Endometrial microvascular endothelial cells (primary cell): ENCODE data around the gene GSDME. TPM values are rescaled to one million over a fixed set of nuclear protein-coding genes. Genes with fewer than 3 reads are reported as not detected.

Source experiments
- in situ Hi-C: cut with HindIII; loops from 2 replicates; pipeline ENCODE4 v1.10.0; 2017; ENCODE audit warnings: low sequenced_read_pairs, low pct_unique_long_range_greater_than_20kb; ENCODE audit errors: inconsistent ontology term
- total RNA-seq: library from RNA; depleted of rRNA; stranded (reverse); fragments of >200 nt; gene quantifications from one replicate; pipeline ENCODE4 v1.2.3, GENCODE V29; 2015; ENCODE audit errors: inconsistent ontology term

GSDME gene
- total RNA-seq, 1 donor from 2014 or later = 46.1 TPM

GRCh38 chr7:24778543-24779282, 21.4 kb upstream of the GSDME start:
- in situ Hi-C loops = no loop called here

GRCh38 chr7:24777806-24778205, 20.5 kb upstream of the GSDME start:
- in situ Hi-C loops = no loop called here

DNA sequence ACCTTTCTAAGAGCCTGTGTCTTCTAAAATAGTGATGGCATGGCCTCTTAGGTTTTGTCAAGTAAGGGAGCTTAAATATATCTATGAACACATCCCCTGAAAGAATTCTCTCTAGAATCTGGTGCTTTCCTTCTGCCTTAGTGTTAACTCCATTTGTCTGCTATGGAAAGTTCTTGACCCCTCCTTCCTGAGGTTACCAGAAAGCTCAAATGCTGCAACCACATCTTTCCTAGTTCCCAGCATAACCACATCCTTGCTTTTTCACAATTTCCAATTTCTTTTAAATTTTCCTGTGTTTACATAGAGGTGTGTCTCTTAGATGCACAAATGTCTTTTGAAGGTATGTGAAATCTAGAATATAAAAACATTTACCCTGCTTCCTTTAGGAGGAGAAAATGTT, 16.4 kb upstream of the GSDME start:
- in situ Hi-C loops = no loop called here

DNA sequence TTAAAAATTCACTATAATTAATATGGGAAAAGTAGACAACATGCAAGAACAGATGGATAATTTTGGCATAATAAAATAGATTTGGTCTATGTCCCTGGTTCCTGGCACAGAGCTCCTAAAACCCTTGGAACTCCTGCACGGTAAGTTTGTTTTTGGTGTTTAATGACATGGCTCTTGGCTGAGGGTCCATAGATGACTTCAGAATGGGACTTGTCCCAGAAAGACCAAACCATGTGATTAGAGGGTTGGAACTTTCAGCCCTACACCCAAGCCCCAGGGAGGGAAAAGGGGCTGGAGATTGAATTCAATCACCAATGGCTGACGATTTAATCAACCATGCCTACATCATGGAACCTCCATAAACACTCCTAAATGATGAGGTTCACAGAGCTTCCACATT, 12.6 kb upstream of the GSDME start:
- in situ Hi-C loops = no loop called here

DNA sequence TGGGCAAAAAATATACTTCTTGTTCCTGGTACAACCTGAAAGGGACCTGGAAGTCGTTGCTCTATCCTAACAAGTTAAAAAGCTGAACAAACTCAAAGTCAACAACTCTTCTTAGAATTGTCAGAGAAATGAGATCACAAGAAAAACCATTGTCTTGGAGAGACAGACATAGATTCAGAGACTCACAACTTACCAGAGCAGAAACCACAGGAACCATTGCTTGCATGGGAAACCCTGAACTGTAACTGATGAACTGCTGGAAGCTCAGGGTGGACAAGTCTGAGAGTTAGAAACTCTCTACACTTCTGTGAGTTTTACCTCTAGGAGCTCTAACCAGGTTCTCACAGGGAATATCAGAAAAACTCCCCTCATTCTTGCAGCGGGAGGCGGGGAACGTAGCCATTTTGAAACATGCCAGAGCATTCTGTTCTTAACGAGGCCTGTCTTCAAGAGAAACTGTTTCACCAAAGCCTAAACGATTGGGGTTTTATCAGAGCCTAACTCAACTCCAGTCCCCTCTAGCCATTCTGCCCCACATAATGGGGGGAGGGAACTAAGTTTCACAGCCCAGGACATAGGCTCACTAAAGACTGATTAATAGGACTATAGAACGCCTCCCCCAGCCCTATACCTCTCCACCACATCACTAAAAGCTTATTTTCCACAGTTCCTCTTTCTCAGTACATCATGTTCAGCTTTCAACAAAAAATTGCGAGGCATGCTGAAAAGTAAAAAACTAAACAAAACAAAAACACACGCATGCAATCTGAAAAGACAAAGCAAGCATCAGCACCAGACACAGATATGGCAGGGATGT, 12.0 kb upstream of the GSDME start:
- in situ Hi-C loops = no loop called here

DNA sequence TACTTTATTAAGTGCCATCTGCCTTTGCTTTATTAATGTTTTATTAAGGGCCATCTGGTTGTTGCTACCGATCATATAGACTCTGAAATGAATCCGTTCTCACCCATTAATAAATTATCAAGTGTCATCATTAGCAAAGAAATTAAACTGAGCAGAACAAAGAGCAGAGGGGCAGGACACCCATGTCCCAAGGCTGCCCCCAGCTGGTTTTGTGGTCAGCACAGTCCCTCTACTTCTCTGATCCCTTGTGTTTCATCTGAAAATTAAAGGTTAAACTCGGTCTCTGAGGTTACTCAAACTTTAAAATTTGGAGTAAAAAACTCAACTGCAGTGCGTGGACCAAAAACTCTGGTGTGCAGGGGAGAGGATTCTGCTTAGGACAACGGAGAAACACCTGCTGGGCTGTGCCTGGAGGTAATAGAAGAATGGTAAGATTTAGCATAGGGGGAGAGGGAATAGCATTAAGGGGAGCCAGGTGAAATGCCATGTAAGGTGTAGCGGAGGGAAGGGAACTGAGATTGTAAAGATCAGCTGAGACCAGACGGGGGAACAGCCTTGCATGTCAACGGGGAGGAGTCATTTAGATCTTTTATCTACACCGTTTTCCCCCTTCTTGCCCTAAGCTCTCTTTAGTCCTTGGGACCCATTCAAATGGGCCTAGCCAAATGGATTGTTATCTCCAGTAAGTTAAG, 10.8 kb upstream of the GSDME start:
- in situ Hi-C loops = no loop called here

DNA sequence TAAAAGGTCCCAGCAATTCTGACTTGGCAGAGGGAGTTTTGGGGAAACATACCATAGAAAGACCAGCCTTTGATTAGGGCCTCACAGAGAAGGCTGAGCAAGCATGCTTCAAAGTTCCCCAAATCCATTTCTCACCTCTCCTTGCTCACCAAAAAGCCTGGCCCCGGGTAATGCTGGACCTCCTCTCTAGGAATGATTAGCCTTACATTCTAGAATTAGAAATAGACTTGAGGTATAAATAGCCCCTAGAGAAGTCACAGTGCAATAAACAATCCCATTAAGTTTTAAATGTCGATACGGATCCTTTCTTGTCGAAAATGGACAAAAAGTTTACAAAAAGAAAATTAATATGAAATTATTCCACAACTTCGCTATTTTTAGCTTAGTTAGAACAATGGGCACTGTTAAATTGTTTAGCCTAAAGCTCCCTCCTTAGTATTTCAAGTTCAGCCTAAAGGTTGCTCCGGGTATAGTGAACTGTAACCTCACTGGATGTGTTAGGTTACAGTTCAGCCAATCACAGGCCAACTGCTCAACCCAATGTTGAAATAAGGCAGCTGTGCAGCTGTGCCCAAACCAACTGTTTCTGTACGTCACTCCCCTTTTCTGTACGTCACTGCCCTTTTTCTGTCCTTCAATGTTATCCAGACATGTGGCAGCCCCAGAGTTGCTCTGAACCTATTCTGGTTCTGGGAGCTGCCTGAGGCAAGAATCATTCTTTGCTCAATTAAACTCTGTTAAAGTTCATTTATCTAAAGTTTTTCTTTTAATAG, 7.9 kb upstream of the GSDME start:
- in situ Hi-C loops = no loop called here

DNA sequence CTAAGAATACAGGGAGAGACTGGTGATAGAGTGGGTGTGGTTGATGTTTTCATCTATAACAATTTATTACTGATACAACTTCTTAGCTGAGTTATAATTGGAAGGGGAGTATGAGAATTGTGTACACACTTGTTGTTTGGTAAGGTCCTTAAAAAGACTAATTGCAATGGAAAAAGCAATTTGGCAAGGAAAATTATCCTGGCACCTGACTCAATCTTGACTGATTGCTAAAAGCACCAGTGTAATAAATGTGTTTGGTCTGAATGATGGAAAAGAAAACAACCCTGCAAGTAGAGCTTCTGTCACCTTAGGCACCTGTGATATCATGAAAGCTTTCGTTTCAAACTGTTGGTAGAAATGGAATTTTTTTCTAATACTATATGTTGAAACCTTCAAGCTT, 6.7 kb upstream of the GSDME start:
- in situ Hi-C loops = no loop called here

DNA sequence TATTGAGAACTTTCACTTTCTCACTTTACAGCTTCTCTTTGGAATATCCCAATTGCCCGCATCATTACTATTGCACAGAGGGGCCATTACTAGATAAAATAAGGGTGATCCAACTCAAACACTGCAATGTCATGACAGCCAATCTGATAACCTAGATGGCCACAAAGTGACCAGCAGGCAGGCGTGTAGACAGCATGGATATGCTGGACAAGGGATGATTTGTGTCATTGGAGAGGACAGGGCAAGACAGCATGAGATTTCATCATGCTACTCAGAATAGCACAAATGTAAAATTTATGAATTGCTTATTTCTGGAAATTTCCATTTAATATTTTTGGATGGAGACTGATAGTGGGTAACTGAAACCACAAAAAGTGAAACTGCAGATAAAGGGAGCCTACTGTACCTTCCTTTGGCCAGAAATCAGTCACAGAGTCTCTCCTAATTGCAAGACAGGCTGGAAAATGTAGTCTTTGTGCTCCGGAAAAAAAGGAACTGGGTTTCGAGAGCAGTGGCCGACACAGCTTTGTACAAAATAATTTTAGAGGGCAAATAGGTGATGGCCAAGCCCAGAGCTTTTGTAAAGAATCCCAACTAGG, 6.1 kb upstream of the GSDME start:
- in situ Hi-C loops = no loop called here

DNA sequence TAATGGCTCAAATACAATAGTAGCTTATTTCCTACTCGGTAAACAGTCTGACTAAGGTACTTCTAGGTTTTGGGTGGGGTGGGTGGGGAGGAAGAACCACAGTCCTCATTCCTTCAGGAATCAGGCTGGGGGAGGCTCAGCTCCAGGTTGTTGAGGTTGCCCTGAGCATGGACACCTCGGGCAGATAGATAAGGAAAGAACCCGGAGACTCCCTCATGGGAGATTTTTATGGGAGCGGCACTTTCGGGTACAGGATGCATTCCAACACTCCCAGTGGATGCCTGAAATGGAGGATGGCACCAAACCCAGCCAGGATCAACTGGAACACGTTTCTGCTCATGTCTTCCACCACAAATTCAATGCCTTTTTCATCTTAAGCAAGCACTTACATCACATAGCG, 5.5 kb upstream of the GSDME start:
- in situ Hi-C loops = no loop called here

DNA sequence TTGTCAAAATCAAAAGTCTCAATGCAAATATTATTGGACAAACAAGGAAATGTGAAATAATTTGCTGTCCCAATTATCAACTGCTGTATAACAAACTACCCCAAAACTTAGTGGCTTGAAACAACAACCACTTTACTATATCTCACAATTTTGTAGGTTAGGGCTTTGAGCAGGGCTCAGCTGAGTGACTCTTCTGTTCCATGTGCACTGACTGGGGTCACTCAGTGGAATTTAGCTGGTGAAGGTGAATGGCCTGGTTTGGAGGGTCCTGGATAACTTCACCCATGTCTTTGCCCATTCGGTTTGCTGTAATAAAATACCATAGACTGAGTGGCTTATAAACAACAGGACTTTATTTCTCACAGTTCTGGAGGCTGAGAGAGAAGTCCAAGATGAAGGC, 3.7 kb upstream of the GSDME start:
- in situ Hi-C loops = no loop called here

DNA sequence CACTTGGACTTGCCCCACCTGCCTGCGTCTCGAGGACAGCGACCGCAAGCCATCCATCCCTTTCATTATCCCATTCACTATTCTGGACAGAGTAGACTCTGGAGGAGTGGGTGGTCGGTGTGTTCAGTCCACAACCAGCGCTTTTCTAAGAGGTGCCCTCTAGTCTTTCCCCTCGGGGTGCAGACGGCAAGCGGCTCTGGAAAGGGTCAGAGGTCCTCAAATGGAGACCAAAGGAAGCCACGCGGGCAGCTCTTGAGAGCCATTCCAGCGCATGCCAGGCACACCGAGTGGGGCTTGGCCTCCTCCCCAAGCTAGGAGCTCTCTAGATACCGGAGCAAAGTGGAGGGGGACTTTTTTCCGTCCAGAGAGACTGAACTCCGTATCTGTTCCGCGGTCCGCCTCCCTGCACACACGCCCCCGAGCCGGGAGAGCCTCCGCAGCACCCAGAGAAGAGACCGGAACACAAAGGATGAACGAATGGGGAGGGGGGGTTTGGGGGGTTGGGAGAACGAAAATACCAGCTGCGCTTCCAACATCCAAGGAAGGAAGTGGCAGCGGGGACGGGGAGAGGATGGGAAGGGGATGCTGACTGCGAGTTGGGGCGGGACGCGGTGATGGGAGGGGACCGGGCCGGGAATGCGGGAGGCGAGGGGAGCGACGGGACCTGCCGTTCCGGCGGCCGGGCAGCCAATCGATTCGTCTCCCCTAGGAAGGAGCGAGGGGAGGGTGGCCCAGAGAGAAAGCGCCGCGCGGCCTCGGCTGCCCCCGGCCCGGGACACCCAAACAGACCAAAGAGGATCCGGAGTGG, 515 bp downstream of the GSDME start:
- in situ Hi-C loops = no loop called here

- in situ Hi-C loops = no loop called here
Observed at GRCh38 chr7:24755541-24756407, 1.5 kb downstream of the GSDME start.

DNA sequence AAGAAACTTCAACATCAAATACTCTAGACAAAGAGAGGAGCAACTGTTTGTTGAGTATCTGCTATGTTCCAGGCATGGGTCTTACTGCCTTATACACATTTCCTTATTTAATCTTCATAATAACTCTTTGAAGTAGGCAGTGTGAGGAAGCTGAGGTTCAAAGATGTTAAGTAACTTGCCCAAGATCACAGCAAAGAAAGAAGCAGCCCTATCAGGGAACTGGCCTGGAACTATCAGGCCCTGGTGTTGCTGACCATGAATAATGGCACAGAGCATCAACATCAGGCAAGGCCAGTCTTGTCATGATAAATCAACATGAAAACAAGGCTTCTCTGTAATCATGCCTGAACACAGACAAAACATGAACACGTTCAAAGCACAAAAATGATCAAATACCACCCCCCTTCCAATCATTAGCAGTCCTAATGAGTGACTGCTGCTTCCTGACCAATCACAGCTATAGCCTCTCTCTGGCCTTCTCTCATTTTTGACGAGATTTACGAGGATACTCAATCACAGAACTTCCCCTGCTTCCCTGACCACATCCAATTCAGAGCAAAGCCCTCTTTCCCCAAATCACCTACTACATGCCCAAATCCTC, 2.3 kb downstream of the GSDME start:
- in situ Hi-C loops = no loop called here

DNA sequence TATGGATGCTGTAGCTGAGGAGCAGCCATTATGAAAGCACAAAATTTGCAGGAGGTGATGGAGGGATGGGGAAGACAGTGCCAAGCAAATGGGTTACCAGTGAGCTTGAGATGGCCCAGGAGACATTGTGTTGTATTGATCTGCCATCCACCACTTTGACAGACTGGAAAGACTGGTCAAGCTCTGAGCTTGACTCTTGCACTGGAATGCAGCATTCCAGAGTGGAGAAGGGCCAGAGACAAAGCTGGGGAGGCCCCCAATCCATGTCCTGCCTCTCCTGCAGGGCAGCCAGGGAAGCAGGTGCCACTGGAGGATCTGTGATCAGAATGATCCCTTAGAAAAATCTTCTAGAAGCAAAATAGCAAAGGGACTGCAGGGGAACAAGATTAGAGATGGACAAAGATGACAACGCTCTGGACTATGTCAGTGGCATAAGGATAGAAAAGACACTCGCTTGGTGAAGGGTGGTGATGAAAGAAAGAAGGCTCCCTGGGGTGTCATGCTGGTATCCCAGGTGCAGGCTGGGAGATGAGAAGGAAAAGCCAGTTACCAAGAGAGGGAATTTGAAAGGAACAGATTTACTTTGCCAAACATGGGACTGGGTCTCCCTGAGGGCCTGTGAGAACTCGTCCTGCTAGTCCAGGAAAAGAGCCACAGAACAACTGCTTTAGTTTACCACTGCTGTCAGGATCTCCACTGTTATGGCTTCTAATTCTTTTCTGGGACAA, 5.0 kb downstream of the GSDME start:
- in situ Hi-C loops = no loop called here

GRCh38 chr7:24751484-24751883, 5.8 kb downstream of the GSDME start:
- in situ Hi-C loops = no loop called here
